HCT116 (cell line): ENCODE measurements around the gene EVC. TPM values are rescaled to one million over a fixed set of nuclear protein-coding genes. Genes with fewer than 3 reads are reported as not detected.

Experiments
- ATAC-seq: fragments of 200-7000 bp; cut with Tn5 transposase; 2 replicates; pipeline ENCODE4 v1.9.1; 2020; ENCODE audit warnings: mild to moderate bottlenecking, moderate library complexity
- BruUV-seq: library from RNA; stranded (reverse); fragments of 400-500 nt; replicated peaks from 2 replicates; lab custom pipeline; 2021; lab: Mats Ljungman, UMichigan
- CTCF ChIA-PET: fragments of 300-600 bp; sonication (Branson Sonifier 250); formaldehyde crosslinking; loops from one replicate; lab custom pipeline; 2021; ENCODE audit warnings: antibody characterized with exemption; lab: Charles Lee
- POLR2A ChIA-PET: fragments of 300-600, 350-600 bp; sonication (Branson Sonifier 250); formaldehyde crosslinking; loops from one replicate; lab custom pipeline; 2021; ENCODE audit warnings: antibody characterized with exemption; lab: Charles Lee
- RAD21 ChIA-PET, 2 experiments: fragments of 300-600 bp; sonication (Branson Sonifier 250); formaldehyde crosslinking; loops; one replicate each; lab custom pipeline; 2023; ENCODE audit warnings: low total read pairs in 2 of 2; ENCODE audit not compliant: uncharacterized antibody in 2 of 2, unreplicated experiment in 2 of 2, low non-redundant PET in 1 of 2; lab: Charles Lee
- DNase-seq: peaks from one replicate; pipeline ENCODE4 v3.0.0-alpha.2; 2010; ENCODE audit warnings: low read depth, low spot score
- H2AFZ ChIP-seq: fragments of 200-600 bp; shearing (Covaris generic), sonication (generic); 2 replicates; pipeline ENCODE4 v1.6.1; 2017; ENCODE audit warnings: low read depth, mixed run types, mixed read lengths, antibody characterized with exemption, low read length; ENCODE audit not compliant: poor library complexity, severe bottlenecking
- H3K27ac ChIP-seq: 2 replicates; pipeline ENCODE4 v1.5.1; 2012; ENCODE audit warnings: low read depth, low read length
- H3K27me3 ChIP-seq: fragments of 200-600 bp; sonication (generic); 2 replicates; pipeline ENCODE4 v1.6.1; 2016; ENCODE audit warnings: mixed run types, low read length, mixed read lengths; ENCODE audit not compliant: insufficient read depth
- H3K36me3 ChIP-seq, 2 experiments: fragments of 200-500 bp in 1 of 2; fragments of 200-600 bp in 1 of 2; sonication (Bioruptor generic) in 1 of 2; sonication (generic) in 1 of 2; 2 replicates each; pipeline versions ENCODE4 v1.5.1 to v1.6.1; 2014 to 2016; ENCODE audit warnings: low read length in 2 of 2, inconsistent platforms in 1 of 2, mixed read lengths in 1 of 2, mixed run types in 1 of 2; ENCODE audit not compliant: insufficient read depth in 2 of 2, control insufficient read depth in 1 of 2
- H3K4me1 ChIP-seq, 2 experiments: fragments of 200-600 bp in 1 of 2; sonication (generic) in 1 of 2; 2 replicates each; pipeline versions ENCODE4 v1.5.1 to v1.6.1; 2012 to 2017; ENCODE audit warnings: low read length in 2 of 2, inconsistent platforms in 1 of 2, mild to moderate bottlenecking in 1 of 2, mixed read lengths in 1 of 2, mixed run types in 1 of 2, moderate library complexity in 1 of 2; ENCODE audit not compliant: insufficient read depth in 2 of 2, control insufficient read depth in 1 of 2
- H3K4me2 ChIP-seq: fragments of 200-600 bp; sonication (generic); 2 replicates; pipeline ENCODE4 v1.6.1; 2017; ENCODE audit warnings: mixed run types, low read length, mixed read lengths
- H3K4me3 ChIP-seq, 2 experiments: fragments of 200-600 bp in 1 of 2; sonication (generic) in 1 of 2; replicated peaks in 1 of 2; 2 replicates each; pipeline ENCODE4 v1.5.1; 2011 to 2016; ENCODE audit warnings: low read length in 2 of 2, control low read depth in 1 of 2, low read depth in 1 of 2, mild to moderate bottlenecking in 1 of 2, mixed read lengths in 1 of 2, mixed run types in 1 of 2
- H3K79me2 ChIP-seq: fragments of 200-600 bp; sonication (generic); 2 replicates; pipeline ENCODE4 v1.6.1; 2017; ENCODE audit warnings: mild to moderate bottlenecking, mixed run types, low read length, moderate library complexity, mixed read lengths; ENCODE audit not compliant: insufficient read depth
- H3K9ac ChIP-seq: fragments of 200-600 bp; sonication (generic); 2 replicates; pipeline ENCODE4 v1.6.1; 2016; ENCODE audit warnings: low read length, mixed read lengths
- H3K9me2 ChIP-seq: fragments of 200-600 bp; sonication (generic), shearing (Covaris generic); 2 replicates; pipeline ENCODE4 v1.6.1; 2017; ENCODE audit warnings: mixed run types, mild to moderate bottlenecking, moderate library complexity; ENCODE audit not compliant: insufficient read depth
- H3K9me3 ChIP-seq, 2 experiments: fragments of 200-500 bp in 1 of 2; fragments of 200-600 bp in 1 of 2; sonication (Bioruptor generic) in 1 of 2; sonication (generic) in 1 of 2; 2 replicates each; pipeline ENCODE4 v1.6.1; 2014 to 2017; ENCODE audit warnings: low read length in 2 of 2, mixed read lengths in 2 of 2, inconsistent platforms in 1 of 2, low read depth in 1 of 2, mild to moderate bottlenecking in 1 of 2, mixed run types in 1 of 2, moderate library complexity in 1 of 2; ENCODE audit not compliant: control insufficient read depth in 1 of 2, insufficient read depth in 1 of 2
- H4K20me1 ChIP-seq: fragments of 200-600 bp; sonication (generic), shearing (Covaris generic); 2 replicates; pipeline ENCODE4 v1.6.1; 2017; ENCODE audit warnings: mixed run types, mild to moderate bottlenecking, moderate library complexity; ENCODE audit not compliant: insufficient read depth
- ATF3 ChIP-seq: IDR thresholded peaks from 2 replicates; pipeline ENCODE4 v1.6.1; 2012
- CBX3 ChIP-seq: IDR thresholded peaks from 2 replicates; pipeline ENCODE4 v1.6.1; 2012; ENCODE audit warnings: low read depth
- CEBPB ChIP-seq: IDR thresholded peaks from 2 replicates; pipeline ENCODE4 v1.6.1; 2012; ENCODE audit warnings: low read depth
- CTCF ChIP-seq, 3 experiments: fragments of 200-600 bp in 1 of 3; sonication (generic) in 1 of 3; IDR thresholded peaks in 2 of 3; conservative IDR thresholded peaks in 1 of 3; 2 replicates each; pipeline ENCODE4 v1.5.1; 2012 to 2017; ENCODE audit warnings: low read depth in 2 of 3, low read length in 2 of 3, antibody characterized with exemption in 1 of 3, borderline replicate concordance in 1 of 3, control low read depth in 1 of 3, mild to moderate bottlenecking in 1 of 3, mixed read lengths in 1 of 3, mixed run types in 1 of 3, moderate library complexity in 1 of 3; ENCODE audit not compliant: insufficient read depth in 1 of 3
- ELF1 ChIP-seq: IDR thresholded peaks from 2 replicates; pipeline ENCODE4 v1.6.1; 2012; ENCODE audit warnings: low read depth, borderline replicate concordance
- EZH2phosphoT487 ChIP-seq: fragments of 200-600 bp; IDR thresholded peaks from 2 replicates; pipeline ENCODE4 v1.6.1; 2018; ENCODE audit warnings: antibody characterized with exemption, borderline replicate concordance
- FOSL1 ChIP-seq: IDR thresholded peaks from 2 replicates; pipeline ENCODE4 v1.6.1; 2012; ENCODE audit warnings: low read depth
- JUND ChIP-seq: IDR thresholded peaks from 2 replicates; pipeline ENCODE4 v1.6.1; 2012
- MAX ChIP-seq: IDR thresholded peaks from 2 replicates; pipeline ENCODE4 v1.6.1; 2012
- POLR2A ChIP-seq: IDR thresholded peaks from 2 replicates; pipeline ENCODE4 v1.7.0; 2011; ENCODE audit warnings: borderline replicate concordance; ENCODE audit not compliant: insufficient read depth, insufficient read length; ENCODE audit errors: extremely low read depth
- RAD21 ChIP-seq: IDR thresholded peaks from 2 replicates; pipeline ENCODE4 v1.6.1; 2012; ENCODE audit warnings: low read depth, mild to moderate bottlenecking
- SIN3A ChIP-seq: IDR thresholded peaks from 2 replicates; pipeline ENCODE4 v1.6.1; 2012; ENCODE audit warnings: low read depth
- SP1 ChIP-seq: IDR thresholded peaks from 2 replicates; pipeline ENCODE4 v1.6.1; 2012; ENCODE audit warnings: low read depth
- YY1 ChIP-seq: IDR thresholded peaks from 2 replicates; pipeline ENCODE4 v1.6.1; 2011; ENCODE audit warnings: low read length, low read depth, moderate library complexity, mild to moderate bottlenecking; ENCODE audit not compliant: insufficient replicate concordance; ENCODE audit errors: extremely low read depth
- ZFX ChIP-seq: fragments of 450-650 bp; IDR thresholded peaks from 2 replicates; pipeline ENCODE4 v1.6.1; 2017
- ZNF274 ChIP-seq: fragments of 200-500 bp; sonication (Bioruptor generic); IDR thresholded peaks from 2 replicates; pipeline ENCODE4 v1.6.1; 2014; ENCODE audit warnings: mild to moderate bottlenecking, low read depth, low read length, inconsistent platforms
- intact Hi-C: fragments of 100-400 bp; cut with micrococcal nuclease; formaldehyde crosslinking; loops from 2 replicates; pipeline ENCODE4 v1.10.0; 2022
- total RNA-seq: library from RNA; stranded (reverse); gene quantifications from one replicate; pipeline ENCODE4 v1.2.1, GENCODE V29; 2021; ENCODE audit not compliant: unreplicated experiment
- TF ChIP-seq, protein P1 (sequence below): IDR thresholded peaks from 2 replicates; pipeline ENCODE4 v1.6.1; 2012; ENCODE audit warnings: low read depth

Gene EVC
- total RNA-seq, 1 experiment from 2014 or later = 0.15 TPM

DNA sequence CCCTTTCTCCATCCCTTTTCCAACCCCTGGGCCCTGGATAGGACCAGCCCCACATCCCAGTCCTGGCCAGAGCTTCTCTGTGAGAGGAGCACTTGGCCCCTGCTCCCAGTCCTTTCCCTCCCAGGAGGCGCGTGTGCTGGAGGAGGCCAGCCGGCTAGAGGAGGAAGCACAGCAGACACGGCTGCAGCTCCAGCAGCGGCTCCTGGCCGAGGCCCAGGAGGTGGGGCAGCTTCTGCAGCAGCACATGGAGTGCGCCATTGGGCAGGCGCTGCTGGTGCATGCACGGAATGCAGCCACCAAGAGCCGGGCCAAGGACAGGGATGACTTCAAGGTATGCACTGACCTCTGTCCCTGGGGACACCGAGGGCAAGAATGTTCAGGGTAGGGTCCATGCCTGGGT, 87.5 kb downstream of the EVC start (continued):
- TF ChIP-seq CTCF (IDR thresholded peaks at IDR 0.05 in 2 of 3, conservative IDR thresholded peaks at IDR 0.05 in 1 of 3; ENCODE audit: borderline replicate concordance in 1 of 3, insufficient read depth in 1 of 3, low read depth in 2 of 3, low read length in 2 of 3) (no peak), SP1 (no peak), RAD21 (no peak), POLR2A (no peak), ZFX (no peak)
- TF ChIP-seq, all 23 proteins: peak for 0

DNA sequence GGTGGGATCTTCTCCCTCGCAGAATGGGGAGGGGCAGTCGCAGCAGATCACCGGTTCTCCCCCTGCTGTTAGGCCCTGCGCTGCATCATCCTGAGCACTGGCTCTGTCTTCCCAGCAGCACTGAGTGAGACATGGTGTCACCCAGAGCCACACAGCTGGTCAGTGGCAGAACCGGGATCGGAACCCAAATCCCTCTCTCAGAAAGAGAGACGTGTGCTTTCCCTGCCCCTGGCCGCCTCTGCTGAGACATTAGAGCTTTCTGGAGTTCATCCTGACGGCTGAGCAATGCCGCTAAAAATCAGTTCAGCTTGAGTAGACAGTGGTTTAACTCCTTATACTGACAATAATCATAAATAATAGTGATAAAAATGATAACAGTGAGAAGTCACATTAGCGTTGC, 87.9 kb downstream of the EVC start:
- Histone ChIP-seq H3K4me3 (no peak overlapping the region), H3K27ac (no peak overlapping the region), H3K27me3 (peaks cover 3% of the 10 kb centered on the region; the same call in 1 of the 2 replicates), H3K79me2 (no peaks in the 10 kb centered on the region)
- RAD21 ChIA-PET = no interaction called here
- TF ChIP-seq SP1 = no peak
- TF ChIP-seq CBX3 = no peak
- no peak for TF ChIP-seq CTCF (IDR thresholded peaks at IDR 0.05 in 2 of 3, conservative IDR thresholded peaks at IDR 0.05 in 1 of 3; ENCODE audit: borderline replicate concordance in 1 of 3, insufficient read depth in 1 of 3, low read depth in 2 of 3, low read length in 2 of 3)
- no peak for TF ChIP-seq YY1
- no peak for TF ChIP-seq MAX
- TF ChIP-seq POLR2A = no peak
- no peak for TF ChIP-seq JUND
- TF ChIP-seq ELF1 = no peak
- TF ChIP-seq ZNF274 = no peak
- TF ChIP-seq CEBPB = no peak
- no peak for TF ChIP-seq EZH2phosphoT487
- TF ChIP-seq ATF3 = no peak
- TF ChIP-seq FOSL1 = no peak
- TF ChIP-seq SIN3A = no peak
- TF ChIP-seq, protein P1, sequence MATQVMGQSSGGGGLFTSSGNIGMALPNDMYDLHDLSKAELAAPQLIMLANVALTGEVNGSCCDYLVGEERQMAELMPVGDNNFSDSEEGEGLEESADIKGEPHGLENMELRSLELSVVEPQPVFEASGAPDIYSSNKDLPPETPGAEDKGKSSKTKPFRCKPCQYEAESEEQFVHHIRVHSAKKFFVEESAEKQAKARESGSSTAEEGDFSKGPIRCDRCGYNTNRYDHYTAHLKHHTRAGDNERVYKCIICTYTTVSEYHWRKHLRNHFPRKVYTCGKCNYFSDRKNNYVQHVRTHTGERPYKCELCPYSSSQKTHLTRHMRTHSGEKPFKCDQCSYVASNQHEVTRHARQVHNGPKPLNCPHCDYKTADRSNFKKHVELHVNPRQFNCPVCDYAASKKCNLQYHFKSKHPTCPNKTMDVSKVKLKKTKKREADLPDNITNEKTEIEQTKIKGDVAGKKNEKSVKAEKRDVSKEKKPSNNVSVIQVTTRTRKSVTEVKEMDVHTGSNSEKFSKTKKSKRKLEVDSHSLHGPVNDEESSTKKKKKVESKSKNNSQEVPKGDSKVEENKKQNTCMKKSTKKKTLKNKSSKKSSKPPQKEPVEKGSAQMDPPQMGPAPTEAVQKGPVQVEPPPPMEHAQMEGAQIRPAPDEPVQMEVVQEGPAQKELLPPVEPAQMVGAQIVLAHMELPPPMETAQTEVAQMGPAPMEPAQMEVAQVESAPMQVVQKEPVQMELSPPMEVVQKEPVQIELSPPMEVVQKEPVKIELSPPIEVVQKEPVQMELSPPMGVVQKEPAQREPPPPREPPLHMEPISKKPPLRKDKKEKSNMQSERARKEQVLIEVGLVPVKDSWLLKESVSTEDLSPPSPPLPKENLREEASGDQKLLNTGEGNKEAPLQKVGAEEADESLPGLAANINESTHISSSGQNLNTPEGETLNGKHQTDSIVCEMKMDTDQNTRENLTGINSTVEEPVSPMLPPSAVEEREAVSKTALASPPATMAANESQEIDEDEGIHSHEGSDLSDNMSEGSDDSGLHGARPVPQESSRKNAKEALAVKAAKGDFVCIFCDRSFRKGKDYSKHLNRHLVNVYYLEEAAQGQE = no peak
- TF ChIP-seq ZFX = no peak
- TF ChIP-seq, all 23 proteins: peak for 0
- intact Hi-C loops = no loop called here
- Histone ChIP-seq H4K20me1 (no peaks in the 10 kb centered on the region), H3K9ac (no peak overlapping the region), H3K9me2 (no peaks in the 10 kb centered on the region), H3K36me3 (no peaks in the 10 kb centered on the region), H3K4me1 (no peaks in the 10 kb centered on the region), H2AFZ (no peak overlapping the region), H3K9me3 (no peaks in the 10 kb centered on the region), H3K4me2 (no peak overlapping the region)
- DNase-seq (no peak), ATAC-seq (no peak)
- ChIA-PET CTCF (interaction anchor here (0.7 kb wide), 1 partner anchor 196 kb away, joined by 3 read pairs; no protein-coding TSS in a partner anchor), POLR2A (no interaction called here)
- no TSS peak for BruUV-seq
